ENCODE results near the gene CARD19.

The CARD19 gene

DNA sequence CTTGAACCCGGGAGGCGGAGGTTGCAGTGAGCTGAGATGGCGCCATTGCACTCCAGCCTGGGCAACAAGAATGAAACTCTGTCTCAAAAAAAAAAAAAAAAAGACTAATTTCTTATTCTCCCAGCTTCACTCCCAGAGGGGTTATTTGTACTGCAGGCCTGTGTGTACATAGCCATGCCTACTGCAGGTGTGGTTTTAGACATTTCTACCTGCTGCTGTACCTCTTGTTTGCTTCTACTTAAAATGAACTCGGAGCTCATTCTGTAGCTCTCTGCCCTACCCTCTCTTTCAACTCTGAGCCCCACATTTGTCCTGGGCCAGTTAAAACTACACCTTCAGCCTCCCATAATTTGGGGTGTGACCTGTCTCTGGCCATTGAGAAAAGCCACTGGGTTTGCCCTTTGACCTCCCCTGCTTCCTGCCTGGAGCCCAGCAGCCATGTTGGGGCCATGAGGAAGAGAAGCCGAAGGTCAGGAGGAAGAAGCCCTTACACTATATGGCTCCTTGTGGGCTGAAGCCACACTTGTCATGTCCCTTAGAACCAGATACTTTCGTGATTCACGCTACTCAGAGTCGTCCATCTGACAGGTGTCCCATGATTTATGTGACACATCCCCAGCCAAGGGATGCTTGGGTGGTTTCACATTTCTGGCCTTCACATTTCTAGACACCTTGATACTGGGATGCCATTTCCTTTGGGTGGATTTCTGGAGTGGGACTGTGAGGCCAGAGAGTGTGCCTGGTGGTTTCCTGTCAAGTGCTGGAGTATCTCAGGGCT lies 9.4 kb upstream of the CARD19 start:
- in situ Hi-C loops (cut with MboI; ENCODE audit: low sequenced_read_pairs) = no loop called here

- in situ Hi-C loops (cut with MboI; ENCODE audit: low sequenced_read_pairs) = no loop called here
These were observed 7.9 kb upstream of the CARD19 start for GRCh38 chr9:93087971-93088655.

DNA sequence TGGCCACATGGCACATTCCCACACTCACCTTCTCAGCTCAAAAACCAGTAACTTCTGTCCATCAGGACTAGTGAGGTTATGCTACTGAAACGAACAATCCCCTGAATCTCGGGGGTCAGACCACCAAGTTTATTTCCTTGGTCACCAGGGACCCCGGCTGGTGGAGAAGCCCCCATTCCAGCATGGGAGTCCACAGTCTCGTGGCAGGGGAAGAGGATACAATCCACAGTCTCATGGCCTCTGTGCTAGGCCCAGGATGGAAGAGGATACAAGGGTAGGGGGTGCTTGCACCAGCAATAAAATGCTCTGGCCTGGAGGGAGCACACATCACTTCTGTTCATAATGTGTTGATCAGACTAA lies 7.4 kb upstream of the CARD19 start:
- in situ Hi-C loops (cut with MboI; ENCODE audit: low sequenced_read_pairs) = no loop called here

- in situ Hi-C loops (cut with MboI; ENCODE audit: low sequenced_read_pairs) = no loop called here
These were observed 7.0 kb upstream of the CARD19 start for GRCh38 chr9:93089024-93089423.

- in situ Hi-C loops (cut with MboI; ENCODE audit: low sequenced_read_pairs) = no loop called here
These were observed 6.5 kb upstream of the CARD19 start for GRCh38 chr9:93089481-93089991.

DNA sequence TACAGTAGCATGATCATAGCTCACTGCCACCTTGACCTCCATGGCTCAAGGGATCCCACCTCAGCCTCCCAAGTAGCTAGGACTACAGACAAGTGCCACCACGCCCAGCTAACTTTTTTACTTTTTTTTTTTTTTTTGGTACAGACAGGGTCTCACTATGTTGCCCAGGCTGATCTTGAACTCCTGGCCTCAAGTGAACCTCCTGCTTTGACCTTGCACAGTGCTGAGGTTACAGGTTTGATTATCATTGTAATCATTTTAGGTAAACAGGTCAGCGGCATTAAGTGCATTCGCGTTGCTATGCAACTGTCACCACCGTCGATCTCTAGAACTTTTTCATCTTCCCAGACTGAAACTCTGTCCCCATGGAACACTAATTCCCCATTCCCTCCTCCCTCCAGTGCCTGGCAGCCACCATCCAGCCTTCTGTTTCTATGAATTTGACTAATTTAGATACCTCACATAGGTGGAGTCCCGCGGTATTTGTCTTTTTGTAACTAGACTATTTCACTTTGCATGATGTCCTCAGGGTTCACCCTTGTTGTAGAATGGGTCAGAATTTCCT lies 5.8 kb upstream of the CARD19 start:
- in situ Hi-C loops (cut with MboI; ENCODE audit: low sequenced_read_pairs) = no loop called here

DNA sequence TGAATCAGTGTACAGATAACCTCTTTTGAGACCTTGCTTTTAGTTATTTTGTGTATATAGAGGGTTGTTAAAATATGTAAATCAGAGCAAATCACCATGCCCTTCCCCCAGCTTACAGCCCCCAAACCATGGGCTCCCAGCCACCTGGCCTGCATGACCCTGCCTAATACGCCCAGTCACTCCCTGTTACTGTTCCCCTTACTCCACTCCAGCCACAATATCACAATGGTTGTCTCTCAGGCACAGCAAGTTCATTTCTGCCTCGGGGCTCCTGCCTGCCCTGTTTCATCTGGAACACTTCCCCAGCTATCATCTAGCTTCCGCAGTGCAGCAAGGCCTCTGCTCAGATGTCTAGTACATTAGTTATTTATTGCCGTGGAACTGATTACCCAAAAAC lies 5.0 kb upstream of the CARD19 start:
- in situ Hi-C loops (cut with MboI; ENCODE audit: low sequenced_read_pairs) = no loop called here

GRCh38 chr9:93091453-93092081 lies 4.5 kb upstream of the CARD19 start:
- in situ Hi-C loops (cut with MboI; ENCODE audit: low sequenced_read_pairs) = no loop called here

- in situ Hi-C loops (cut with MboI; ENCODE audit: low sequenced_read_pairs) = no loop called here
These were observed 3.6 kb upstream of the CARD19 start for GRCh38 chr9:93092251-93092991.

DNA sequence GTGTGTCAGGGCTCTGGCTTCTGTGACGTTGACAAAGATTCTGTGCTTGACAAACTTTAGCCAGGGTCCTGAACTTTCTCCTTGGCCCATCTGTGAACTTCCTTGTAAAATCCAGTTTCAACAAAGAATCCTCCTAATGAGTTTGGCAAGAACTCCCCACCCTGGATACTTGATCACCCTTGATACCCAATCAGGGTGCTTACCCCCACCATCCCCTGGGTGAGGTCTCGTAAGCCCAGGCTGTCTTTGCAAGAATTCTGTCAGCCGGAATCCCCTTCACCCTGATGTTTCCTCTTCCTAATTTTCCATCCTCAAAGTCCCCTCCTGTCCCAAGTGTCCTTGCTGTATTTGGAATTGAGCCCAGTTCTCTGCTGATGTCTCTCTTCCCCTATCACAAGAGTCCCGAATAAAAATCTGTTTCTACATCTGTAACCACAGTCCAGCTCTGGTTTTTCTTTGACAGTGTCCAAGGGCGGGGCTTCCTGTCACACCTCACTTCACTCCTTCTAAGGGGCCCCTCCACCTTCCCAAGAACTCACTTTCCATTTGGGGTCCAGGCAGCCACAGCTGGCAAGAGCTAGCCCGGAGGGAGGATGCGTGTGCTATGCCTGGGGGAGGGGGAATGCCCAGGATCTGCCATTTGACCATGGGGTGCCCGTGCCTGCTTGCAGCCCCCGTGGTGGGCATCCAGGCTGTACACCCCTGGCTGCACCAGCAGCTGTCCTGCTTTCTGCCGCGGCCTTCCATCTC lies 2.7 kb upstream of the CARD19 start:
- in situ Hi-C loops (cut with MboI; ENCODE audit: low sequenced_read_pairs) = no loop called here

GRCh38 chr9:93093877-93094657 lies 1.9 kb upstream of the CARD19 start:
- in situ Hi-C loops (cut with MboI; ENCODE audit: low sequenced_read_pairs) = no loop called here

- in situ Hi-C loops (cut with MboI; ENCODE audit: low sequenced_read_pairs) = no loop called here
These were observed 1.3 kb upstream of the CARD19 start for GRCh38 chr9:93094658-93095204.

- in situ Hi-C loops (cut with MboI; ENCODE audit: low sequenced_read_pairs) = no loop called here
These were observed 549 bp upstream of the CARD19 start for GRCh38 chr9:93095205-93096130.

DNA sequence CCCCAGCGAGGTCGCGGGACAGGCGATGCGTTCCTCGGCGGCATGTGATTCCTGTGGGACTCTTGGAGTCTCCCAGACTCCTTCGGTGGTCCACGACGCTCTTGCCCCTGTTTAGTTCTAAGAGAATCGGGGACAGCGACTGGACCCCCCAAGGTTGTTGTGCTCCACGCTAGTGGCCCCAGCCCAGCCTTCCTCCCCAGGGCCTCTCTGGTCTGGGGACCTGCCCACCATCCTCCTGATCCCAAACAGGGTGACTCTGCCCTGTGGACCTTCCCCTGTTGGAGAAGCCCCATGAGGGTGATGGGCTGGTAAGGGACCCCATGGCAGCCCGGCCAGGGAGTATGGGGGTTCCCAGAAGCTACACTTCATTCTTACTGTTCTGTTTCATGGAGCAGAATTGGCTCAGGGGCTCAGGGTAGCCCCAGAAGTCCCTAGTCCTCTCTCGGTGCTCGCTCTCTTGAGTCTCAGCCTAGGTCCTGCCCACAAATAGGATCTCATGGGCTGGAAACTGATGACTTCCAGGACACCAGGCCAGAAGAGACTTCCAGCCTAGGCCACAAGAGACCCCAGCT lies 880 bp downstream of the CARD19 start:
- in situ Hi-C loops (cut with MboI; ENCODE audit: low sequenced_read_pairs) = no loop called here

- in situ Hi-C loops (cut with MboI; ENCODE audit: low sequenced_read_pairs) = no loop called here
These were observed 1.6 kb downstream of the CARD19 start for GRCh38 chr9:93097511-93098201.

- in situ Hi-C loops (cut with MboI; ENCODE audit: low sequenced_read_pairs) = no loop called here
These were observed 2.4 kb downstream of the CARD19 start for GRCh38 chr9:93098236-93098946.
